Measurements from ENCODE around the gene HM13. TPM values are rescaled to one million over a fixed set of nuclear protein-coding genes. Genes with fewer than 3 reads are reported as not detected.

The HM13 gene
- total and polyA plus RNA-seq, 2 of the 4 experiments (the other 2 are of a cell fraction), result 53.2 to 203 TPM

- Histone ChIP-seq H3K56ac (ENCODE audit: extremely low read depth, insufficient read depth, low read length) (no peak overlapping the region), H3K9me3 (ENCODE audit: control insufficient read depth, insufficient read depth, low read length) (no peaks in the 10 kb centered on the region), H3K4me3 (ENCODE audit: insufficient read depth, low read depth, low read length) (no peak overlapping the region), H2AFZ (replicated peaks; ENCODE audit: low read length, poor library complexity) (peak overlapping the region; percentile 5), H2BK15ac (ENCODE audit: low read depth, low read length) (no peak overlapping the region), H4K20me1 (ENCODE audit: insufficient read depth, low read length) (no peaks in the 10 kb centered on the region), H3K18ac (ENCODE audit: low read depth, low read length) (no peak overlapping the region), H2BK120ac (ENCODE audit: low read depth, low read length) (no peak overlapping the region), H3K4me2 (ENCODE audit: low read depth, low read length) (no peak overlapping the region), H3K9ac (ENCODE audit: low read depth, low read length) (no peak overlapping the region), H2BK5ac (ENCODE audit: low read depth, low read length, poor library complexity, severe bottlenecking) (no peak overlapping the region), H3K9me1 (ENCODE audit: insufficient read depth, low read length) (no peaks in the 10 kb centered on the region), H3K14ac (replicated peaks; ENCODE audit: low read depth, low read length) (no peak overlapping the region), H4K5ac (ENCODE audit: low read depth, low read length) (no peak overlapping the region), H3K79me1 (ENCODE audit: low read depth in 1 of 2, low read length in 2 of 2) (no peaks in the 10 kb centered on the region), H2AK5ac (ENCODE audit: low read depth, low read length) (no peak overlapping the region), H3K27ac (ENCODE audit: insufficient read depth, low read length) (no peak overlapping the region), H3K4ac (ENCODE audit: low read depth, low read length) (no peak overlapping the region), H4K8ac (ENCODE audit: low read depth in 2 of 2, low read length in 2 of 2) (no peak overlapping the region), H4K91ac (ENCODE audit: insufficient read depth, low read depth, low read length) (no peak overlapping the region), H3K36me3 (ENCODE audit: control insufficient read depth, insufficient read depth, low read length) (no peaks in the 10 kb centered on the region), H3K27me3 (ENCODE audit: control insufficient read depth, insufficient read depth, low read length) (peaks cover 32% of the 10 kb centered on the region), H2BK20ac (ENCODE audit: low read depth, low read length) (no peak overlapping the region), H3K23ac (ENCODE audit: low read depth, low read length) (no peak overlapping the region), H2AK9ac (replicated peaks; ENCODE audit: low read depth, low read length, poor library complexity) (peak overlapping the region; percentile 70), H3K4me1 (ENCODE audit: control insufficient read depth, insufficient read depth, low read length) (no peaks in the 10 kb centered on the region)
- POLR2A ChIA-PET (ENCODE audit: unreplicated experiment), result no interaction called here
- WGBS, 2 experiments (ENCODE audit: extremely low coverage in 2 of 2, insufficient read length in 1 of 2), result 5% methylated on average over 15 of the region's 29 CpGs; no CpG with 5 or more reads in 1 of the 2 experiments
- dilution Hi-C loops (cut with HindIII; ENCODE audit: low sequenced_read_pairs, unreplicated experiment), result no loop called here
- ATAC-seq (ENCODE audit: low read depth) (no peak), DNase-seq (no peak)
- intact Hi-C loops (cut with micrococcal nuclease), result no loop called here
- BruUV-seq (replicated peaks), result no TSS peak
- CTCF ChIA-PET, result interaction anchor here (1.0 kb wide), 1 partner anchor 15 kb away, joined by 3 read pairs; no protein-coding TSS in a partner anchor
- in situ Hi-C loops (cut with MboI; ENCODE audit: low sequenced_read_pairs), result no loop called here
- no peak for TF ChIP-seq NFE2L2 (IDR thresholded peaks at IDR 0.05; ENCODE audit: low read depth, low read length)
- TF ChIP-seq MXI1 (IDR thresholded peaks at IDR 0.05; ENCODE audit: borderline replicate concordance, low read depth, low read length), result no peak
- no peak for TF ChIP-seq BHLHE40 (IDR thresholded peaks at IDR 0.05; ENCODE audit: low read depth, low read length)
- TF ChIP-seq MAZ (IDR thresholded peaks at IDR 0.05; ENCODE audit: borderline replicate concordance, low read depth, low read length), result no peak
- no peak for TF ChIP-seq POLR2A (IDR thresholded peaks at IDR 0.05; ENCODE audit: low read depth, low read length)
- TF ChIP-seq FOS (IDR thresholded peaks at IDR 0.05; ENCODE audit: low read depth, low read length), result no peak
- TF ChIP-seq MAFK (IDR thresholded peaks at IDR 0.05; ENCODE audit: low read depth, low read length), result no peak
- TF ChIP-seq RFX5 (IDR thresholded peaks at IDR 0.05; ENCODE audit: low read depth, low read length), result no peak
- no peak for TF ChIP-seq CHD1 (IDR thresholded peaks at IDR 0.05; ENCODE audit: low read depth, low read length)
- TF ChIP-seq CEBPB (IDR thresholded peaks at IDR 0.05; ENCODE audit: low read depth, low read length), result no peak
- no peak for TF ChIP-seq RAD21 (IDR thresholded peaks at IDR 0.05; ENCODE audit: low read length)
- TF ChIP-seq CTCF (conservative IDR thresholded peaks at IDR 0.05; ENCODE audit: low read depth, low read length), result no peak
- TF ChIP-seq RCOR1 (IDR thresholded peaks at IDR 0.05; ENCODE audit: insufficient replicate concordance, low read length), result no peak
- no peak for TF ChIP-seq ELK1 (IDR thresholded peaks at IDR 0.05; ENCODE audit: borderline replicate concordance, low read depth, low read length)
- no peak for TF ChIP-seq SMC3 (IDR thresholded peaks at IDR 0.05; ENCODE audit: low read depth, low read length)
These were observed 38.6 kb upstream of the HM13 start for GRCh38 chr20:31475472-31476293.

All from IMR-90 (cell line).